GM18520 (cell line): ENCODE measurements around the gene CABLES2.

Experiments used
- ATAC-seq: cut with Tn5 transposase; IDR thresholded peaks from one replicate; pipeline ENCODE4 v1.9.1; 2021; ENCODE audit not compliant: unreplicated experiment

The CABLES2 gene

GRCh38 chr20:62405981-62406513 is 1.0 kb downstream of the CABLES2 start:
- ATAC-seq: no peak

DNA sequence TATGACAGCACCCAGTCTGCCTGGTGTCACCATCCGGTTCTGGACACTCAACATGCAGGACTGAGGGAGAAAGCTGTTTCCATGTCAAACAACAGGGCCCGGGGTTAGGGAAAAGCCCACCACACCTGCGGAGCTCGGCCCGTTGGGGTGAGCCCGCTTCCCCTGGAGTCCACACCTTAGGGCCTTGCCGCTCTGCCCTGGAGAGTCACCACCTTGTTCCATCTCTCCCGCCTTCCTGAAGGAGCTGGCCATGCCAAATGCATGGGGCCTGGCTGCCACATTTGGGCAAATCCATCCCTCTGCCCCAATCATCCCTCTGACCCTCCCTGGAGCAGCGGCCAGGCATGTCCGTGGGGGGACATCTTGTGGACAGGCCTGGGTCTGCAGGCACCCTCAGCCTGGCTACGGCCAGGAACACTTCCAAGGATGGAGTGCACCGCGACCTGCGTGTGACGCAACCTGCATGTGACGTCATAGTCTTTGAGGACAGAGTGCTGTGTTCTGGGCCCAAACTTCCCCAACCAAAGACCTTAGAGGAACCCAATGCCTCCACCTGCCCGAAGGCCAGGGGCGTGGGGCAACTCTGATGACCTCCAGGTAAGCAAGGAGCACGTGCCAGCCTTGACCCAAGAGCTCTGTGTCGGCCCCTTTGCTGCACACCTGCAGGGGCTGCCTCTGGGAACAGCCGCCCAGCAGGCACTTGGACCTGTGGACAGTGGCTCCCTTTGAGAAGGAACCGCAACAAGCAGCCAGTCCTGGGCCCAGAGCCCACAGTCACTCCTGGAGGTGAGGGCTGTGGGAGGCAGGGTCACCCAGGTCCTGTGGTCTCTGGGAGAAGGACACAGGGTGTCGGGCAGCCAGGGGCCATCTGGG is 1.7 kb downstream of the CABLES2 start:
- ATAC-seq: no peak

GRCh38 chr20:62404761-62405107 is 2.4 kb downstream of the CABLES2 start:
- ATAC-seq: no peak

GRCh38 chr20:62404112-62404665 is 2.9 kb downstream of the CABLES2 start:
- ATAC-seq: no peak

- ATAC-seq: no peak
Observed at GRCh38 chr20:62403331-62403730, 3.8 kb downstream of the CABLES2 start.

GRCh38 chr20:62402456-62403150 is 4.5 kb downstream of the CABLES2 start:
- ATAC-seq: no peak

DNA sequence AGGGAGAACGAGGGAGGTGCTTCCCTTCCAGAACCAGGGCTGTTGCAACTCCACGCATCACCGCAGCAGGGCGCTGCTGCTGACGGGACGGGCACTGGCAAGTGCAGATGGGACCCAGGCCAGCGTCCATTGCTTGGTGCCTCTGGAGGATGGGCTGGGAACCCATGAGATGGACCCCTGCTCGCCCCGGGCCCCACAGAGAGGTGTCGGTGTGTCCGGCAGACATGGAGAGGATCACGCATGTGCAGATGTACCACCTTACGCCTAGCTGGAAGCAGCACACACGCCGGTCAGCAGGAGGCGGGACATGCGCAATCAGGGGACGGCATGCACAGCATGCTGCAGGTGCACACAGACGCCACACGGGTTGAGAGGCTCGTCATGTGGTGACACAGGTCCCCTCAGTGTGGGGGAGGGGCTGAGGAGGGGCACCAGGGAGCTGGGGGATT is 5.7 kb downstream of the CABLES2 start:
- ATAC-seq: no peak

DNA sequence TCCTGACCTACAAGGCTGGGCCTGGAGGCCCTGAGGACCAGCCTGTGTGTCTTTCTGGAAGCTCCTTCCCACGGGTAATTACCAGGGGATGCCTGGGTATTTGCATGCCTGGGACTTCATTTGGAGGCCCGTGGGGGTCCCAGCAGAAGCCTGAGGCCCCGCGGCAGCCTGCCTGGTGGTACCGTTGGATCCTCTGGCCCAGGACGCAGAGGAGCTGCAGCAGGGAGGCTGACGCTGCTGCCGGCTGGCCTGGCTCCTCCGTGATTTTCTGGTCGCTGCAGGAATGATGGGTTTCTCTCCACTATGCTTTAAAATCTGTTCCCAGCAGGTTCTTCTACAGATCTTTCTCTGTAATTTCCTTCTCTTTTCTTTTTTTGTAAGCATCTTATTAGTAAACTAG is 6.5 kb downstream of the CABLES2 start:
- no peak for ATAC-seq

GRCh38 chr20:62400021-62400420 is 7.1 kb downstream of the CABLES2 start:
- ATAC-seq: no peak

- ATAC-seq: no peak
Observed at GRCh38 chr20:62398120-62398821, 8.8 kb downstream of the CABLES2 start.

- no peak for ATAC-seq
Observed at GRCh38 chr20:62396367-62397239, 10.5 kb downstream of the CABLES2 start.

DNA sequence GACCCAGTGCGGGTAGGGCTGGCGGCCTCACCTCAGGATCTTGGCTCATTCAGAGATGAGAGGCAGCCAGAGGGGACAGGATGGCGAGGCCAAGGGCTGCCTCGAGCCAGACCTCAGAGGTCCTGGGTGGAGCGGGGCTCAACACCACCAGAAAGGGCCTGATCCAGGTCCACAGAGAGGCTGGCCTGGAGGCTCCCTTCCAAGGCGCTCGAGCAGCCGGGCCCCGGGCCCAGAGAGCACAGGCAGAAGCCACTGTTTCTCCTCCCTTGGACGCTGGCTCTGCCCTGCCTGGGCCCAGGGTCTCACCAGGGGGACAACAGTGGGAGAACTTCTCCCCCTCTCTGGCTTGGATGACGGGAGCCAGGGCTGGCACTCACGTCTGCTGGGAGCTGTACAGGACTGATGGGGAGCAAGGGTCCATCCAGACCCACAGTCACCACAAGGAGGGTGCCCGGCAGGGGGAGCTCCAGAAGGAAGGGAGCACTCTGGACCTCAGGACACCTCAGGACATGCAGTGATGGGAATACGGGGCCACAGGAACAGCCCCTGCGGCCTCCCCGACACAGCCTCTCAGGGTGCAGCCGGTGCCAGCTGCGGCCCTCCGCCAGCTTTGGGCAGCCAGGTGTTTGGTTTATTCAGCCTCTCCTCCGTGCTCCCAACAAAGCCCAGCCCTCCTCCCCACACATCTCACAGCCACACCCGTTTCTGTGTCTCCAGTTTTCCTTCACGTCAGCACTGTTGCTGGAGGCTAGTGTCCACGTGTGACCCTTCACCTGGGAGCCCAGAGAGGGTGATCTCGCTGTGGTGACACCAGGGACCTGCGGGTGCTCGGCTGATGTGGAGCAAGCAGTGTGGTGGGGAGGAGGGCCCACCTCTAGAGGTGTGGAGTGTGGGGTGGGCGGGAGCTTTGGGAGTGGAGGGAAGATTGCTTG is 11.5 kb downstream of the CABLES2 start:
- no peak for ATAC-seq

DNA sequence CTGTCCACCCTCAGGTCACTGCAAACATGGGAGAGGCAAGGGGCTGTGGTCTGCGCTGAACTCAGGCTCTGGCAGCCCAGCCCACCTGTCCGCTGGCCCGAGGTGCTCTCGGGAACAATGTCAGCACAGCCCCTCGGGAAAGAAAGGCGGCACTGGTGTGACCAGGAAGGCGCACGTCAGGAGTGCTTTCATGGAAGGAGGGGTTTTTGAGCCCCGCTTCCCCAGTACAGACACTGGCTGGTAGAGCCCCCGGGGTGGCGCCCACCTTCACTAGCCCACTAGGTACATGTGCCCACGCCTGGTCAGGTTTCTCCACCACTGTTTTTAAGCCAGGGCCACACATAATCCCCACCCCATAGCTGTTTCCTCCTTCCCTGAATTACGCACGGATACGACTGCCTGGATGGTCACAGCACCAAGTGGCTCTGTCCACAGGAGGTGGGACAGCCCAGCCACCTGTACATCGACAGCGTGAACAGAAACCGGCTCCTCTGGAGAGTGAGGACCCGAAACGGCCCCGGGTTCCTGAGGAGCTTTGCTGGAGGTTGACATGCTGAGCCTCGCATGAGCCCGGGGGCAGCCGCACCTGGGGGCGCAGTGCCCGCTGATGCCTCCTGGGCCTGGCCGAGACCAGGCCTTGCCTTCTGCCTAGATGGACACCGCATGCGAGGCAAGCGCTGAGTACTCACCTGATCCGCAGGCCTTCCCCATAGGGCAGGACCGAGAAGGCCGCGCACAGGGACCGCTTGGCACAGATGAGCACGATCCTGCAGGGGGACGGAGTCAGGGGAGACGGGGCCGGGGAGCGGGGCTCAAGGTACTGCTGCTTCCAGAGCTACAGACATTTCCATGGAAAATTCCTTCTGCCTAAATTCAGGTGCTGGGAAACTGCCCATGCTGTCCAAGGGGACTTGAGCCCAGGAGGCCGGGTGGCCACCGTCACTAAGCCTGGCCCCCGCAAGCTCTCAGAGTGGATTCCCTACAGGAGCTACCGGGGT is 12.5 kb downstream of the CABLES2 start:
- no peak for ATAC-seq

- no peak for ATAC-seq
Observed at GRCh38 chr20:62393830-62394229, 13.3 kb downstream of the CABLES2 start.

DNA sequence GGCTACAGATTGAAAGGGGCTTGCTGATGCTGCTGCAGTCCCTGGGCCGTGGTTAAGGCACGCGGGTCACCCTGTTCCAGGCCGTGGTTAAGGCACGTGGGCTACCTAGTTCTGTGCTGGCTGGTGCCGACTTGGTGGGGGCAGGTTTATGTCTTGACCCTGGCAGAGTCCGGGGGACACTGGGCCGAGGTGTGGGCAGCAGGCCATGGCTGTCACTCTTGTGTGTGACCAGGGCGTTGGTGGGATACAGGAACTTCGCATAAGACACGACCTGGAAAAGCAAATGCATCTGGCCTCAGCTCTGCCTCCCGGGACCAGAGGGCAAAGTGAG is 13.8 kb downstream of the CABLES2 start:
- ATAC-seq: no peak

- no peak for ATAC-seq
Observed at GRCh38 chr20:62392621-62393334, 14.3 kb downstream of the CABLES2 start.

DNA sequence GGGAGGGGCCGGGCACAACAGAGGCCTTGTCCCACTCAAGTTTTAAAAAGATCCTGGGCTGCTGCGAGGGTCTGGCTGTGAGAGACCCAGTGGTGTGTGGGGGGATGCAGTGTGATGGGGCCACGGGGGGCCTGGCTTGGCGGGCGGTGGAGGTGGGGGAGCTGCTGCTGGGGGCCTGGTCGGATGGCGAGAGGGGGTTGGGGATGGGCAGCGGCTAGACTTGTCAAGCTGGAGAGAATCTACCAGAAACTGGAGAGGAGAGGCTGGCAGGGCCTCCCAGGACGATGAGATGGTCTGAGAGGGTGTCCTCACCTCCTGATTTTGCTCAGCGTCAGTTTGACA is 15.0 kb downstream of the CABLES2 start:
- ATAC-seq: no peak
